K562 (cell line): Measurements from ENCODE around the gene RSPH9. TPM values are rescaled to one million over a fixed set of nuclear protein-coding genes. Genes with fewer than 3 reads are reported as not detected.
A peak's percentile ranks its signal among the peaks of the same experiment; 100 is the strongest.

ENCODE experiments used
- ATF7 ChIP-seq: fragments of 450-650 bp; IDR thresholded peaks from 2 replicates; pipeline ENCODE4 v1.7.1; 2014; ENCODE audit warnings: mild to moderate bottlenecking, moderate library complexity
- CBFA2T3 ChIP-seq: fragments of 450-650 bp; IDR thresholded peaks from 2 replicates; pipeline ENCODE4 v1.6.1; 2017
- CCAR2 ChIP-seq: fragments of 200-400 bp; formaldehyde crosslinking; IDR thresholded peaks from 2 replicates; pipeline ENCODE4 v1.6.1; 2017; ENCODE audit warnings: mild to moderate bottlenecking, low read depth, low read length
- HMG20A ChIP-seq: fragments of 450-650 bp; formaldehyde crosslinking; conservative IDR thresholded peaks from 2 replicates; pipeline ENCODE4 v1.4.0; 2020; ENCODE audit warnings: mild to moderate bottlenecking, mixed read lengths
- HMGN3 ChIP-seq: IDR thresholded peaks from 2 replicates; pipeline ENCODE4 v1.6.1; 2011; ENCODE audit warnings: borderline replicate concordance, low read depth, mild to moderate bottlenecking, mixed read lengths, low read length; ENCODE audit not compliant: insufficient read length; ENCODE audit errors: extremely low read depth
- MAFK ChIP-seq: IDR thresholded peaks from 2 replicates; pipeline ENCODE4 v1.6.1; 2011; ENCODE audit warnings: low read length, improper control_type of control experiment
- NEUROD1 ChIP-seq: fragments of 150-350 bp; IDR thresholded peaks from 2 replicates; pipeline ENCODE4 v1.6.1; 2014; ENCODE audit warnings: borderline replicate concordance, low read length, low read depth; ENCODE audit not compliant: partially characterized antibody
- NFRKB ChIP-seq: fragments of 450-650 bp; IDR thresholded peaks from 2 replicates; pipeline ENCODE4 v1.6.1; 2016; ENCODE audit warnings: low read depth
- POLR2A ChIP-seq: fragments of 450-650 bp; conservative IDR thresholded peaks from 2 replicates; pipeline ENCODE4 v1.6.1; 2016
- RUNX1 ChIP-seq: sonication (generic); IDR thresholded peaks from 2 replicates; pipeline ENCODE4 v1.6.1; 2016; ENCODE audit warnings: antibody characterized with exemption, low read depth
- TAF15 ChIP-seq: fragments of 200-400 bp; formaldehyde crosslinking; IDR thresholded peaks from 2 replicates; pipeline ENCODE4 v1.6.1; 2017; ENCODE audit warnings: mild to moderate bottlenecking, low read depth, low read length, moderate library complexity
- ZNF140 ChIP-seq: fragments of 250-450 bp; sonication (Bioruptor Pico); IDR thresholded peaks from 2 replicates; pipeline ENCODE4 v1.8.0; 2021; ENCODE audit warnings: moderate library complexity, mild to moderate bottlenecking, inconsistent platforms
- ZNF41 ChIP-seq: fragments of 250-450 bp; sonication (Bioruptor Pico); conservative IDR thresholded peaks from 2 replicates; pipeline ENCODE4 v1.4.0; 2020; ENCODE audit warnings: mild to moderate bottlenecking
- ZNF561 ChIP-seq: fragments of 450-650 bp; formaldehyde crosslinking; conservative IDR thresholded peaks from 2 replicates; pipeline ENCODE4 v1.4.0; 2020; ENCODE audit warnings: mild to moderate bottlenecking, moderate library complexity
- ZNF79 ChIP-seq: fragments of 250-450 bp; sonication (Bioruptor Pico); IDR thresholded peaks from 2 replicates; pipeline ENCODE4 v1.4.0; 2020; ENCODE audit warnings: low read depth, mild to moderate bottlenecking, moderate library complexity
- polyA plus RNA-seq, 8 experiments: library from polyadenylated mRNA; depleted of rRNA in 4 of 8; stranded (reverse) in 5 of 8; unstranded in 3 of 8; fragments of >200 nt; fragmentation: Nextera tagmentation in 2 of 8; fragmentation: Illumina TruSeq in 1 of 8; extraction: Ambion mirVana in 2 of 8; extraction: Trizol in 1 of 8; gene quantifications; 2 replicates each; pipeline versions ENCODE4 v1.2.1 to v1.2.3, GENCODE V29; 2011 to 2014; ENCODE audit warnings: inconsistent platforms in 1 of 8, missing spikeins in 1 of 8
- total RNA-seq, 7 experiments: library from RNA; depleted of rRNA in 6 of 7; stranded (reverse); fragments of >200 nt in 6 of 7; fragmentation: Illumina TruSeq in 2 of 7; extraction: Trizol in 2 of 7; gene quantifications; 2 replicates each; pipeline versions ENCODE4 v1.2.1 to v1.2.3, GENCODE V29; 2011 to 2021; ENCODE audit warnings: low replicate concordance in 1 of 7
- TF ChIP-seq, protein P1 (sequence below): sonication (generic); formaldehyde crosslinking; IDR thresholded peaks from 2 replicates; pipeline ENCODE4 v1.8.0; 2023; ENCODE audit warnings: mild to moderate bottlenecking, missing genetic modification reagents
- TF ChIP-seq, protein P2 (sequence below): sonication (generic); formaldehyde crosslinking; IDR thresholded peaks from 2 replicates; pipeline ENCODE4 v1.8.1; 2023; ENCODE audit warnings: mild to moderate bottlenecking, missing genetic modification reagents
- TF ChIP-seq, protein P3 (sequence below), 2 experiments: fragments of 450-650 bp in 1 of 2; sonication (generic) in 1 of 2; formaldehyde crosslinking; conservative IDR thresholded peaks; 2 replicates each; pipeline versions ENCODE4 v1.4.0 to v1.8.1; 2020 to 2022; ENCODE audit warnings: mild to moderate bottlenecking in 1 of 2, missing genetic modification reagents in 1 of 2
- TF ChIP-seq, protein P4 (sequence below): fragments of 450-650 bp; IDR thresholded peaks from 2 replicates; pipeline ENCODE4 v1.6.1; 2014; ENCODE audit warnings: low read depth, mild to moderate bottlenecking, moderate library complexity, borderline replicate concordance
- TF ChIP-seq, protein P5 (sequence below): fragments of 250-450 bp; sonication (Bioruptor Pico); IDR thresholded peaks from 2 replicates; pipeline ENCODE4 v1.5.0; 2021; ENCODE audit warnings: mild to moderate bottlenecking, moderate library complexity

RSPH9 gene
- total and polyA plus RNA-seq, 9 of the 15 experiments (the other 6 are each of a cell fraction or from before 2014, with no cell fraction given), result 0.05 to 0.60 (median 0.39) TPM; not detected in 6

DNA sequence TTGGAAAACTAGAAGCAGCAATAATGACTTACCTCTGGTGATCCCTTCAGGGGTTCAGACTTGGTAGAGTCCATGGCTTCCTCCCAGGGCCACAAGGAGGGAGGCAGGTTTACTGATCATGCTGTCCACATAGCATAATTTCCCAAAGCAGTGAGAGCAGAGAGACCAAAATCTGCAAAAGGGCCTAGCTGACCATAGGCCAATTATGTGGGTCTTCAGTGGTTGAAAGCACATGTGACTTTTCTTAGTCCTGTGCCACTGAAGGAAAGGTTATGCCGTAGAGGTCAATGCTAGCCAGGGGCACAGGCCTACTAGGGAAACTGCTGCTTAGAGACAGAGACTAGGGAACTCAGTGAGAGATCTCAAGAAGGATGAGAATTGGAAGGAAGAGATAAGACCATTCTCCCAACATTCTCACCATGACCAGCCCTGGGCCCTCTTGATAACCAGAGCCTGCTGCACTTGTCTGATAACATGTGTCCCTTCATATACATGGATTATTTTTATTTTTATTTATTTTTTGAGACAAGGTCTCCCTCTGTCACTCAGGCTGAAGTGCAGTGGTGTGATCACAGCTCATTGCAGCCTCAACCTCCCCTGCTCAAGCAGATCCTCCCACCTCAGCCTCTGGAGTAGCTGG lies 13.7 kb upstream of the RSPH9 start (continued):
- TF ChIP-seq NEUROD1, result peak; percentile 96
- TF ChIP-seq HMG20A (CRISPR knock-in tag), result no peak
- TF ChIP-seq, protein P1, sequence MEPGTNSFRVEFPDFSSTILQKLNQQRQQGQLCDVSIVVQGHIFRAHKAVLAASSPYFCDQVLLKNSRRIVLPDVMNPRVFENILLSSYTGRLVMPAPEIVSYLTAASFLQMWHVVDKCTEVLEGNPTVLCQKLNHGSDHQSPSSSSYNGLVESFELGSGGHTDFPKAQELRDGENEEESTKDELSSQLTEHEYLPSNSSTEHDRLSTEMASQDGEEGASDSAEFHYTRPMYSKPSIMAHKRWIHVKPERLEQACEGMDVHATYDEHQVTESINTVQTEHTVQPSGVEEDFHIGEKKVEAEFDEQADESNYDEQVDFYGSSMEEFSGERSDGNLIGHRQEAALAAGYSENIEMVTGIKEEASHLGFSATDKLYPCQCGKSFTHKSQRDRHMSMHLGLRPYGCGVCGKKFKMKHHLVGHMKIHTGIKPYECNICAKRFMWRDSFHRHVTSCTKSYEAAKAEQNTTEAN (CRISPR knock-in tag), result no peak
- TF ChIP-seq ZNF561 (CRISPR knock-in tag), result 0 out of 2 replicates have a peak, but pooled peaks have one; percentile 52
- peak; percentile 83; the same call in 1 of the 2 replicates for TF ChIP-seq RUNX1
- TF ChIP-seq ATF7, result peak; percentile 89
- TF ChIP-seq, protein P2, sequence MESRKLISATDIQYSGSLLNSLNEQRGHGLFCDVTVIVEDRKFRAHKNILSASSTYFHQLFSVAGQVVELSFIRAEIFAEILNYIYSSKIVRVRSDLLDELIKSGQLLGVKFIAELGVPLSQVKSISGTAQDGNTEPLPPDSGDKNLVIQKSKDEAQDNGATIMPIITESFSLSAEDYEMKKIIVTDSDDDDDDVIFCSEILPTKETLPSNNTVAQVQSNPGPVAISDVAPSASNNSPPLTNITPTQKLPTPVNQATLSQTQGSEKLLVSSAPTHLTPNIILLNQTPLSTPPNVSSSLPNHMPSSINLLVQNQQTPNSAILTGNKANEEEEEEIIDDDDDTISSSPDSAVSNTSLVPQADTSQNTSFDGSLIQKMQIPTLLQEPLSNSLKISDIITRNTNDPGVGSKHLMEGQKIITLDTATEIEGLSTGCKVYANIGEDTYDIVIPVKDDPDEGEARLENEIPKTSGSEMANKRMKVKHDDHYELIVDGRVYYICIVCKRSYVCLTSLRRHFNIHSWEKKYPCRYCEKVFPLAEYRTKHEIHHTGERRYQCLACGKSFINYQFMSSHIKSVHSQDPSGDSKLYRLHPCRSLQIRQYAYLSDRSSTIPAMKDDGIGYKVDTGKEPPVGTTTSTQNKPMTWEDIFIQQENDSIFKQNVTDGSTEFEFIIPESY (CRISPR knock-in tag), result no peak
- no peak for TF ChIP-seq TAF15
- TF ChIP-seq HMGN3, result peak; percentile 97
- TF ChIP-seq, protein P3, sequence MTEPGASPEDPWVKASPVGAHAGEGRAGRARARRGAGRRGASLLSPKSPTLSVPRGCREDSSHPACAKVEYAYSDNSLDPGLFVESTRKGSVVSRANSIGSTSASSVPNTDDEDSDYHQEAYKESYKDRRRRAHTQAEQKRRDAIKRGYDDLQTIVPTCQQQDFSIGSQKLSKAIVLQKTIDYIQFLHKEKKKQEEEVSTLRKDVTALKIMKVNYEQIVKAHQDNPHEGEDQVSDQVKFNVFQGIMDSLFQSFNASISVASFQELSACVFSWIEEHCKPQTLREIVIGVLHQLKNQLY (CRISPR knock-in tag; conservative IDR thresholded peaks at IDR 0.05), result no peak
- no peak for TF ChIP-seq ZNF140 (CRISPR knock-in tag)
- peak; percentile 80 for TF ChIP-seq POLR2A
- TF ChIP-seq CBFA2T3, result peak; percentile 100
- TF ChIP-seq, protein P4, sequence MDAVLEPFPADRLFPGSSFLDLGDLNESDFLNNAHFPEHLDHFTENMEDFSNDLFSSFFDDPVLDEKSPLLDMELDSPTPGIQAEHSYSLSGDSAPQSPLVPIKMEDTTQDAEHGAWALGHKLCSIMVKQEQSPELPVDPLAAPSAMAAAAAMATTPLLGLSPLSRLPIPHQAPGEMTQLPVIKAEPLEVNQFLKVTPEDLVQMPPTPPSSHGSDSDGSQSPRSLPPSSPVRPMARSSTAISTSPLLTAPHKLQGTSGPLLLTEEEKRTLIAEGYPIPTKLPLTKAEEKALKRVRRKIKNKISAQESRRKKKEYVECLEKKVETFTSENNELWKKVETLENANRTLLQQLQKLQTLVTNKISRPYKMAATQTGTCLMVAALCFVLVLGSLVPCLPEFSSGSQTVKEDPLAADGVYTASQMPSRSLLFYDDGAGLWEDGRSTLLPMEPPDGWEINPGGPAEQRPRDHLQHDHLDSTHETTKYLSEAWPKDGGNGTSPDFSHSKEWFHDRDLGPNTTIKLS, result peak; percentile 70
- TF ChIP-seq CCAR2, result no peak
- peak; percentile 47; the same call in 1 of the 2 replicates for TF ChIP-seq MAFK
- TF ChIP-seq ZNF41 (CRISPR knock-in tag), result peak; percentile 77
- TF ChIP-seq NFRKB, result peak; percentile 96
- TF ChIP-seq, protein P5, sequence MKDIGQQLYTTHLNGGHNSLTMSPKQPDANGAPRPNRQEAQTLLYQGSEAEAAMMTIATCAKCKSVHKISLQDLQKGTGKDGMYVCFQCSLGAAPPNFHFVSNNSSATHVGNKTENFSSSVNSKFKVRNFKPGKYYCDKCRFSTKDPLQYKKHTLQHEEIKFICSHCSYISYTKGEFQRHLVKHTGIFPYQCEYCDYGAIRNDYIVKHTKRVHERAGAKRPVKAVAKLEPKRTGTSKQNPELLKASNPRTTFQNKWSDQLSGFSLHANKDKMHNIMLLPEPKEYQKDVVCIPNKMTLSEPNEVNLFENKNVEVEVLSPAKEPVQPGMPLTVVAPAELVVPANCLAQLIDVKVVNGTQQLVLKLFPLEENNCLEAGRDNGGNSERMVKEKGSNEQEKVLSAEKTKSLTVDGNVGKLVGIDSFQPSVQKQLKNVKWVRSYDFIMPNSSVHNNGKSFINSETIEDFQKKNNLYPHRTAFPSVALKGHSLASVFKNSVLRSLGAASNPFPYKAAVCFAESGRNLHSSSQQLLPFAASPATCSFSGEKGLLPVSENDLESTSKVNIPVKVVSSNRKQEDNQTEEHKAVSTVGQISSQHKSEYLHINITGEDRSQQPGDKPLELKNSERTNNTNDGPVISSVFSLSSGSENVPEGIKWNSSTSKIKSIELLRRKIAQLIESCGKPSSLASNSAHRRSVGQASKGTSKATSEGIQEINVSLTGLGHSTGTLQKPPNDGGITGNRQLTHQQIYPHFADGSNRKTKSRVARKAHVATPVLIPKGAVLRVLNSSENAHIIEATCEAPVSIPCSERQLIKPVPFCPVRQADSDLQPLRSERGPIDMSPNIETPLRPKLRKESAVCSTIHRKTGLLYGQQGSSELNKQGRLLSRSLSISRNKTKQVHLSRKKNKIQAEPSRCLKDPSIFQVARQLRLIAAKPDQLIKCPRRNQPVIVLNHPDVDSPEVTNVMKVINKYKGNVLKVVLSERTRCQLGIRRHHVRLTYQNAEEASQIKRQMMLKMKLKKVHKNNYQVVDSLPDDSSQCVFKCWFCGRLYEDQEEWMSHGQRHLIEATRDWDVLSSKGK (CRISPR knock-in tag), result no peak
- 0 out of 2 replicates have a peak, but pooled peaks have one; percentile 18 for TF ChIP-seq ZNF79 (CRISPR knock-in tag)
